Sigmoid colon (tissue), 7 donors: Measurements from ENCODE around the gene CACNA1C. TPM values are rescaled to one million over a fixed set of nuclear protein-coding genes. Genes with fewer than 3 reads are reported as not detected.
A peak's percentile ranks its signal among the peaks of the same experiment; 100 is the strongest.

ENCODE experiments used
- DNase-seq: peaks from one replicate; pipeline ENCODE4 v3.0.0-alpha.2; 2019
- H3K27ac ChIP-seq, 4 donors: fragments of 200-600 bp; sonication (generic); one replicate each; pipeline ENCODE4 v1.5.1; 2016 to 2019; ENCODE audit warnings: mild to moderate bottlenecking in 1 of 4
- H3K27me3 ChIP-seq, 3 donors: fragments of 200-600 bp; sonication (generic); one replicate each; pipeline ENCODE4 v1.5.1; 2019; ENCODE audit warnings: mild to moderate bottlenecking in 1 of 3
- H3K36me3 ChIP-seq, 4 donors: fragments of 200-600 bp; sonication (generic); one replicate each; pipeline ENCODE4 v1.5.1; 2016 to 2019
- H3K4me1 ChIP-seq, 4 donors: fragments of 200-600 bp; sonication (generic); one replicate each; pipeline ENCODE4 v1.5.1; 2017 to 2019
- H3K4me3 ChIP-seq, 4 donors: fragments of 200-600 bp; sonication (generic); one replicate each; pipeline ENCODE4 v1.5.1; 2017 to 2019; ENCODE audit warnings: mild to moderate bottlenecking in 2 of 4, moderate library complexity in 1 of 4
- H3K9me3 ChIP-seq, 4 donors: fragments of 200-600 bp in 3 of 4; sonication (generic) in 3 of 4; one replicate each; pipeline versions ENCODE4 v1.5.1 to v1.6.1; 2013 to 2019
- EP300 ChIP-seq, 4 donors: sonication (generic); formaldehyde crosslinking; IDR thresholded peaks; one replicate each; pipeline ENCODE4 v1.6.1; 2017; ENCODE audit warnings: antibody characterized with exemption in 4 of 4
- POLR2A ChIP-seq, 2 donors: fragments of 450-650 bp; IDR thresholded peaks; one replicate each; pipeline ENCODE4 v1.6.1; 2016; ENCODE audit warnings: antibody characterized with exemption in 2 of 2, mild to moderate bottlenecking in 2 of 2, moderate library complexity in 2 of 2
- POLR2AphosphoS5 ChIP-seq, 4 donors: sonication (generic); formaldehyde crosslinking; IDR thresholded peaks; one replicate each; pipeline ENCODE4 v1.6.1; 2017; ENCODE audit warnings: antibody characterized with exemption in 4 of 4
- WGBS, 2 donors: extraction: QIAGEN DNeasy Blood & Tissue Kit; methylation state at CpG; one replicate each; pipeline ENCODE4 v1.1.7; 2013; 5-methylcytosine and 5-hydroxymethylcytosine counted together
- intact Hi-C: fragments of 100-400 bp; cut with DNase I; formaldehyde crosslinking; loops from one replicate; pipeline ENCODE4 v1.15.1; 2023
- polyA plus RNA-seq, 3 donors: library from polyadenylated mRNA; stranded (reverse); fragments of 200-250 nt; gene quantifications; one replicate each; pipeline ENCODE4 v1.2.3, GENCODE V29; 2013
- total RNA-seq, 4 donors: library from RNA; depleted of rRNA; stranded (reverse); fragments of >200 nt; gene quantifications; one replicate each; pipeline ENCODE4 v1.1.0, GENCODE V29; 2016
- TF ChIP-seq, protein P1 (sequence below), 4 experiments: fragments of 450-650 bp in 3 of 4; fragments of 200-600 bp in 1 of 4; IDR thresholded peaks; one replicate each; pipeline ENCODE4 v1.5.1; 2016 to 2019; ENCODE audit warnings: antibody characterized with exemption in 4 of 4, mild to moderate bottlenecking in 3 of 4, moderate library complexity in 2 of 4
- donor health status: healthy with polysubstance abuse.
- donor health status: Bipolar disorder and iron deficiency.
- donor health status: healthy.

CACNA1C gene
- total and polyA plus RNA-seq, 7 donors = 0.46 to 213 (median 62.0) TPM

DNA sequence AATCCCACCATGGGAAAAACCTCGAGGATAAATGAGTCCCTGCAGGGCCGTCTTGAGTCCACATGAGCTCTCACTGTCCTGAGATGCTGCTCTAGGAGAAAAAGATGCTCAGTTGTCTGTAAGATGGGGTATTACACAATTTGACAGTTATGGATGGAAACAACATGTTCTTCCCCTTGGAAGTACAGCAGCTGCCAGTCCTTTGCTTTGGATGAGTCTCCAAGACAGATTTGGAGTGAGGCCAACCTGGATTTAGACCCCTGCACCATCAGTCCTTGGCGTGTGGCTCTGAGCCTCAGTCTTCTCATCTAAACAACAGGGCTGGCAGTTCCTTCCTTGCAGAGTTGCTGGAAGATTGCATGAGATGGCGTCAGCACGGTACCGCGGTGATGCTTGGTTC is 432.9 kb downstream of the CACNA1C start:
- 81 to 84% methylated on average over 7 of the region's 7 CpGs for WGBS, 2 donors

DNA sequence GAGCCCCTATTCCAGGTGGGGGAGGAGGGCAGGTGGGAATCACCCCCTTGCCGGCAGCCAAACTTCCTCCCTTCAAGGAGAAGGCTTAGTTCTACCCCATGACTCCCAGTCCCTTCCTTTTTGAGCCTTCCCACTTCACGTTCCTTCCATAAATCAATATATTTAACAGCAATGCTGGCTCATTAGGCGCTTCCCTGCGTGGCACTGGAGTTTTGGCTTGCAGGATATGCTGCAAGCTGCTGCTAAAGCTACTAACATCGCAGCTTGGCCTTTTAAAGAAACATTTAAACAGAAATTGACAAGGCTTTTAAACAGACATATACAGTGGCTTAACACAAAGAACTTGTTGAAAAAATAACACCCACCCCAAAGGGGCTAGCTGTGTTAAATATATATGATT is 434.0 kb downstream of the CACNA1C start:
- intact Hi-C loops = no loop called here
- peaks cover 0 to 53% (median 40%) of the 10 kb centered on the region in 4 donors for H3K4me1 ChIP-seq
- H3K4me3 ChIP-seq = no peak overlapping the region
- no peak for DNase-seq
- peak in 1 of 4 donors; percentile 8 for TF ChIP-seq POLR2AphosphoS5 (IDR thresholded peaks at IDR 0.05)
- TF ChIP-seq, protein P1, sequence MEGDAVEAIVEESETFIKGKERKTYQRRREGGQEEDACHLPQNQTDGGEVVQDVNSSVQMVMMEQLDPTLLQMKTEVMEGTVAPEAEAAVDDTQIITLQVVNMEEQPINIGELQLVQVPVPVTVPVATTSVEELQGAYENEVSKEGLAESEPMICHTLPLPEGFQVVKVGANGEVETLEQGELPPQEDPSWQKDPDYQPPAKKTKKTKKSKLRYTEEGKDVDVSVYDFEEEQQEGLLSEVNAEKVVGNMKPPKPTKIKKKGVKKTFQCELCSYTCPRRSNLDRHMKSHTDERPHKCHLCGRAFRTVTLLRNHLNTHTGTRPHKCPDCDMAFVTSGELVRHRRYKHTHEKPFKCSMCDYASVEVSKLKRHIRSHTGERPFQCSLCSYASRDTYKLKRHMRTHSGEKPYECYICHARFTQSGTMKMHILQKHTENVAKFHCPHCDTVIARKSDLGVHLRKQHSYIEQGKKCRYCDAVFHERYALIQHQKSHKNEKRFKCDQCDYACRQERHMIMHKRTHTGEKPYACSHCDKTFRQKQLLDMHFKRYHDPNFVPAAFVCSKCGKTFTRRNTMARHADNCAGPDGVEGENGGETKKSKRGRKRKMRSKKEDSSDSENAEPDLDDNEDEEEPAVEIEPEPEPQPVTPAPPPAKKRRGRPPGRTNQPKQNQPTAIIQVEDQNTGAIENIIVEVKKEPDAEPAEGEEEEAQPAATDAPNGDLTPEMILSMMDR (IDR thresholded peaks at IDR 0.05) = no peak
- no peaks in the 10 kb centered on the region for H3K9me3 ChIP-seq
- 70 to 72% methylated on average over 5 of the region's 5 CpGs for WGBS, 2 donors
- no peaks in the 10 kb centered on the region for H3K27me3 ChIP-seq
- peaks cover 0 to 31% (median 2%) of the 10 kb centered on the region in 4 donors for H3K36me3 ChIP-seq
- peak overlapping the region in 3 of 4 donors; percentile 55 to 60 (median 59) for H3K27ac ChIP-seq

More for the DNA sequence above, 432.9 kb downstream of the CACNA1C start:
- H3K4me1 ChIP-seq = peaks cover 0 to 41% (median 33%) of the 10 kb centered on the region in 4 donors
- H3K4me3 ChIP-seq = no peak overlapping the region
- TF ChIP-seq POLR2AphosphoS5 (IDR thresholded peaks at IDR 0.05) = no peak
- no peak for TF ChIP-seq POLR2A (IDR thresholded peaks at IDR 0.05)
- TF ChIP-seq EP300 (IDR thresholded peaks at IDR 0.05) = no peak
- TF ChIP-seq, protein P1 (IDR thresholded peaks at IDR 0.05) = no peak
- H3K27ac ChIP-seq = peak overlapping the region in 3 of 4 donors; percentile 55 to 60 (median 59)
- no peaks in the 10 kb centered on the region for H3K9me3 ChIP-seq
- DNase-seq = no peak
- H3K36me3 ChIP-seq = peaks cover 0 to 34% (median 2%) of the 10 kb centered on the region in 4 donors
- H3K27me3 ChIP-seq = no peaks in the 10 kb centered on the region
- intact Hi-C loops = no loop called here

DNA sequence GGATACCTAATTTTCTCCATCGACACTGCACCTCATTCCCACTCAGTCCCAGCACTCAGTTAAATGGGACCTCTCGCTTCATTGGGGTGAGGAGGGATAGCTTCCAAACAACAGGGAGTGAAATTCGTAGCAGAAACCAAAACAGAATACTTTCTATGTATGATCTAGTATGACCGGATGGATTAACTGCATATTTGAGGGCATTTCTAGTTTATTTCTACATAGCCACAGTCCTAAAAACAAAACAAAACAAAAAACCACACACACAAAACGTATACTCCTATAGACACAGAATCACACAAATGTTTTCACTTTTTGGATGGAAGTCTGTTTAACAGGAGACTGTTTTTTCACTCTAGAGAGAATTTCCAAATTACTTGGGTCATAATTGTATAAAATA is 434.5 kb downstream of the CACNA1C start:
- TF ChIP-seq EP300 (IDR thresholded peaks at IDR 0.05) (no peak), POLR2A (IDR thresholded peaks at IDR 0.05) (no peak), POLR2AphosphoS5 (IDR thresholded peaks at IDR 0.05) (no peak)
- TF ChIP-seq, protein P1 (IDR thresholded peaks at IDR 0.05) = no peak
- Histone ChIP-seq H3K4me1 (peaks cover 0 to 53% (median 40%) of the 10 kb centered on the region in 4 donors), H3K9me3 (no peaks in the 10 kb centered on the region), H3K36me3 (peaks cover 0 to 27% (median under 1%) of the 10 kb centered on the region in 4 donors), H3K27ac (peak overlapping the region in 3 of 4 donors; percentile 55 to 60 (median 59)), H3K27me3 (no peaks in the 10 kb centered on the region), H3K4me3 (no peak overlapping the region)
- DNase-seq = no peak
- 81 to 86% methylated on average over 5 of the region's 5 CpGs for WGBS, 2 donors
- intact Hi-C loops = no loop called here

DNA sequence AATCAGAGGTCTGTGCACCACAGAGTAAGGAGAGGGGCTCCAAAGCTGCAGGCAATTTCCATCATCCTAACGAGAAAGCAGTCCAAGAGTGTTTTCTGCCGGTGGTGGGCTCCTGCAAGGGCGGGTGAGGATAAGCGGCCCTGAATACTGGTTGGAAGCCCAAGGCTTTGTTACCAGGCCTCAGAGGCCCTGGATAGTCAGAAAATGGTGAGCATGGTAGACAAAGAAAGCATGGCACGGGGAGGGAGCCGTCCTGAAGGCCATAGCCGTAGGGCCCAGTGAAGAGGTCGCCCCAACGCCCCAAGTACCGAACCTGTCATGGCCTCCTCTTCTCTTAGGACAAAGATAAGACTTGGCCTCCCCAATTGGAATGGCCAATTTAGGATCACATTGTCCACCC is 435.3 kb downstream of the CACNA1C start:
- TF ChIP-seq POLR2A (IDR thresholded peaks at IDR 0.05) (no peak), EP300 (IDR thresholded peaks at IDR 0.05) (no peak), POLR2AphosphoS5 (IDR thresholded peaks at IDR 0.05) (no peak)
- TF ChIP-seq, protein P1 (IDR thresholded peaks at IDR 0.05) = no peak
- Histone ChIP-seq H3K4me3 (no peak overlapping the region), H3K4me1 (peaks cover 0 to 54% (median 42%) of the 10 kb centered on the region in 4 donors), H3K27ac (peak overlapping the region in 2 of 4 donors; percentile 0 to 20), H3K9me3 (no peaks in the 10 kb centered on the region), H3K27me3 (no peaks in the 10 kb centered on the region), H3K36me3 (peaks cover 0 to 21% (median 2%) of the 10 kb centered on the region in 4 donors)
- WGBS, 2 donors = 94% methylated on average over 10 of the region's 10 CpGs
- intact Hi-C loops = no loop called here
- no peak for DNase-seq

DNA sequence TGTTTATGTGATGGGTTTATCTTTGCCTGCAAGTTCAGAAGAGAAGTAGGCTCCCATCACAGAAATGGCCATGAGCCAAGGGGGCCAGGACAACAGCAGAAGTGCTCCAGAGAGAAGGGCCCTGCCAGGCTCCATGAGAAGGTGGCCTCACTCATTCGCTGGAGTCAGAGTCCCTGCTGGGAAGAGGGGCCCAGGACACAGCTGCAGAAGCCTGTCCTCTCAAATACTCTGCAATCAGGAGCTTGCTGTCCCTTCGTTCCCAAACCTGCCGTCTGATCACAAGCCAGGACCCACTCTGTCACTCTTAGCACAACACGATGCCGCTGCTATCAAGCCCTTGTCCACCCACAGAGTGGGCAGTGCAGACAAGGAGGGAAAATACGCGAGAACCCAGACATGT is 435.8 kb downstream of the CACNA1C start:
- Histone ChIP-seq H3K9me3 (no peaks in the 10 kb centered on the region), H3K27ac (peak overlapping the region in 1 of 4 donors; percentile 20), H3K27me3 (no peaks in the 10 kb centered on the region), H3K4me3 (no peak overlapping the region), H3K36me3 (peaks cover 0 to 26% (median 4%) of the 10 kb centered on the region in 4 donors), H3K4me1 (peaks cover 0 to 59% (median 46%) of the 10 kb centered on the region in 4 donors)
- WGBS, 2 donors = 90% methylated on average over 7 of the region's 7 CpGs
- intact Hi-C loops = no loop called here
- TF ChIP-seq EP300 (IDR thresholded peaks at IDR 0.05) (no peak), POLR2AphosphoS5 (IDR thresholded peaks at IDR 0.05) (no peak), POLR2A (IDR thresholded peaks at IDR 0.05) (no peak)
- TF ChIP-seq, protein P1 (IDR thresholded peaks at IDR 0.05) = no peak
- DNase-seq = no peak
